ENCODE data around the gene KLK13. TPM values are rescaled to one million over a fixed set of nuclear protein-coding genes. Genes with fewer than 3 reads are reported as not detected.

Gene KLK13
- polyA plus RNA-seq, 3 donors = not detected

GRCh38 chr19:51020988-51021651, 43.8 kb downstream of the KLK13 start:
- peaks cover 0 to 12% of the 10 kb centered on the region in 2 donors for H3K36me3 Mint-ChIP-seq
- no peak overlapping the region for H3K4me3 Mint-ChIP-seq
- H3K4me1 ChIP-seq (ENCODE audit: control insufficient read depth in 1 of 2, insufficient read depth in 2 of 2, low read length in 2 of 2) = peaks cover 24 to 26% of the 10 kb centered on the region in 2 donors
- H3K27ac Mint-ChIP-seq = no peak overlapping the region
- peaks cover 56 to 79% (median 62%) of the 10 kb centered on the region in 3 donors for H3K27me3 Mint-ChIP-seq (ENCODE audit: low read depth in 3 of 3)
- no peak overlapping the region for H3K27ac ChIP-seq (ENCODE audit: low read depth in 1 of 2, low read length in 2 of 2)
- H3K4me1 Mint-ChIP-seq = peaks cover 34% of the 10 kb centered on the region
- no peak overlapping the region for H3K4me2 ChIP-seq (replicated peaks; ENCODE audit: extremely low read depth, low read length, poor library complexity, severe bottlenecking)
- peaks cover 0 to 23% of the 10 kb centered on the region in 2 donors for H3K9me3 ChIP-seq (replicated peaks in 1 of 2; ENCODE audit: control insufficient read depth in 1 of 2, insufficient read depth in 1 of 2, low read length in 2 of 2)
- H3K9me3 Mint-ChIP-seq = peaks cover 6 to 23% (median 17%) of the 10 kb centered on the region in 7 donors
- intact Hi-C loops (cut with micrococcal nuclease) = loop anchor here in 1 of 2 donors (5.0 kb wide), 1 partner anchor 146 kb away; no protein-coding TSS in a partner anchor
- 73% methylated on average over 3 of the region's 7 CpGs for WGBS (ENCODE audit: insufficient coverage)
- no peaks in the 10 kb centered on the region for H3K79me2 ChIP-seq (ENCODE audit: insufficient read depth, low read length)
- no peaks in the 10 kb centered on the region for H4K20me1 ChIP-seq (ENCODE audit: insufficient read depth, low read length)
- no peaks in the 10 kb centered on the region for H3K36me3 ChIP-seq (replicated peaks in 1 of 2; ENCODE audit: control insufficient read depth in 1 of 2, insufficient read depth in 2 of 2, low read length in 2 of 2)
- H3K4me3 ChIP-seq (replicated peaks in 1 of 3; ENCODE audit: low read depth in 2 of 3, low read length in 3 of 3) = no peak overlapping the region
- H3K9ac ChIP-seq (ENCODE audit: insufficient read depth, low read length, poor library complexity, severe bottlenecking) = no peak overlapping the region
- TF ChIP-seq, protein P1, sequence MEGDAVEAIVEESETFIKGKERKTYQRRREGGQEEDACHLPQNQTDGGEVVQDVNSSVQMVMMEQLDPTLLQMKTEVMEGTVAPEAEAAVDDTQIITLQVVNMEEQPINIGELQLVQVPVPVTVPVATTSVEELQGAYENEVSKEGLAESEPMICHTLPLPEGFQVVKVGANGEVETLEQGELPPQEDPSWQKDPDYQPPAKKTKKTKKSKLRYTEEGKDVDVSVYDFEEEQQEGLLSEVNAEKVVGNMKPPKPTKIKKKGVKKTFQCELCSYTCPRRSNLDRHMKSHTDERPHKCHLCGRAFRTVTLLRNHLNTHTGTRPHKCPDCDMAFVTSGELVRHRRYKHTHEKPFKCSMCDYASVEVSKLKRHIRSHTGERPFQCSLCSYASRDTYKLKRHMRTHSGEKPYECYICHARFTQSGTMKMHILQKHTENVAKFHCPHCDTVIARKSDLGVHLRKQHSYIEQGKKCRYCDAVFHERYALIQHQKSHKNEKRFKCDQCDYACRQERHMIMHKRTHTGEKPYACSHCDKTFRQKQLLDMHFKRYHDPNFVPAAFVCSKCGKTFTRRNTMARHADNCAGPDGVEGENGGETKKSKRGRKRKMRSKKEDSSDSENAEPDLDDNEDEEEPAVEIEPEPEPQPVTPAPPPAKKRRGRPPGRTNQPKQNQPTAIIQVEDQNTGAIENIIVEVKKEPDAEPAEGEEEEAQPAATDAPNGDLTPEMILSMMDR (IDR thresholded peaks at IDR 0.05) = peak; percentile 63
- H2AFZ ChIP-seq (ENCODE audit: insufficient read depth, low read depth, low read length, poor library complexity, severe bottlenecking) = peak overlapping the region; percentile 41
- H3K27me3 ChIP-seq (ENCODE audit: control insufficient read depth in 2 of 2, insufficient read depth in 2 of 2, low read length in 2 of 2) = peaks cover 17 to 48% of the 10 kb centered on the region in 2 donors
- peak; percentile 12 to 40 (median 21) for DNase-seq

DNA sequence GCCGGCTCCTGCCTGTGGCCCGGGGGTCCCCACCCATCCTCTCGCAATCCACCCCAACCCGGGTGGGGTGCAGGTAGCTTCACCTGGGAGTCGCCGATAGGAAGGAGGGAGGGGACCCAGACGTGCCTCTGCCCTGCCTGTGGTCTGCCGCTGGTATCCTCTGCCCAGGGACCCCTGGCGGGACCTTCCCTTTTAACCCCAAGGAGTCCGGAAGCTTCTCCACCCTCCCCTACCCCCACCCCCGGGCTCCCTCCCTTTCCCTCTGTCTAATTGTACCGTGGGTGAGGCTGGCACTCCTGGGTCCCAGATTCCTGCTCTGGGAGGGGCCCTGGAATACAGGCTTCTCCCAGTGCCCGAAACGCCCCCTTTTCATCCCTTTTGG, 45.4 kb downstream of the KLK13 start, which contains the start of gene KLK10:
Gene KLK10 (minus strand): TSS at position 166 of the 382 bp plus-strand sequence. CDS start 579 bp downstream, outside the sequence.
- Histone ChIP-seq H3K27me3 (ENCODE audit: control insufficient read depth in 2 of 2, insufficient read depth in 2 of 2, low read length in 2 of 2) (peaks cover 19 to 55% of the 10 kb centered on the region in 2 donors), H3K27ac (ENCODE audit: low read depth in 1 of 2, low read length in 2 of 2) (no peak within 1 kb of the TSS), H3K79me2 (ENCODE audit: insufficient read depth, low read length) (no peaks in the 10 kb centered on the region), H3K36me3 (replicated peaks in 1 of 2; ENCODE audit: control insufficient read depth in 1 of 2, insufficient read depth in 2 of 2, low read length in 2 of 2) (no peaks in the 10 kb centered on the region), H3K4me1 (ENCODE audit: control insufficient read depth in 1 of 2, insufficient read depth in 2 of 2, low read length in 2 of 2) (peaks cover 24 to 26% of the 10 kb centered on the region in 2 donors), H3K9me3 (replicated peaks in 1 of 2; ENCODE audit: control insufficient read depth in 1 of 2, insufficient read depth in 1 of 2, low read length in 2 of 2) (peaks cover 0 to 28% of the 10 kb centered on the region in 2 donors), H3K4me3 (replicated peaks in 1 of 3; ENCODE audit: low read depth in 2 of 3, low read length in 3 of 3) (peak within 1 kb of the TSS in 2 of 3 experiments; percentile 35 to 43), H2AFZ (ENCODE audit: insufficient read depth, low read depth, low read length, poor library complexity, severe bottlenecking) (peak within 1 kb of the TSS; percentile 57), H4K20me1 (ENCODE audit: insufficient read depth, low read length) (no peaks in the 10 kb centered on the region), H3K4me2 (replicated peaks; ENCODE audit: extremely low read depth, low read length, poor library complexity, severe bottlenecking) (peak within 1 kb of the TSS; percentile 63), H3K9ac (ENCODE audit: insufficient read depth, low read length, poor library complexity, severe bottlenecking) (no peak within 1 kb of the TSS)
- H3K4me3 Mint-ChIP-seq = peak within 1 kb of the TSS; percentile 83 to 95
- WGBS (ENCODE audit: insufficient coverage) = 72% methylated on average over 2 of the region's 14 CpGs
- DNase-seq = peak in 1 of 3 donors; percentile 0
- TF ChIP-seq, protein P1 (IDR thresholded peaks at IDR 0.05) = no peak
- H3K27ac Mint-ChIP-seq = peak within 1 kb of the TSS in 1 of 7 donors; percentile 1
- H3K4me1 Mint-ChIP-seq = peaks cover 34% of the 10 kb centered on the region
- H3K36me3 Mint-ChIP-seq = peaks cover 0 to 12% of the 10 kb centered on the region in 2 donors
- H3K9me3 Mint-ChIP-seq = peaks cover 6 to 23% (median 17%) of the 10 kb centered on the region in 7 donors
- intact Hi-C loops (cut with micrococcal nuclease) = loop anchor here in 1 of 2 donors (5.0 kb wide), 1 partner anchor 153 kb away; no protein-coding TSS in a partner anchor
- H3K27me3 Mint-ChIP-seq (ENCODE audit: low read depth in 3 of 3) = peaks cover 62 to 81% (median 68%) of the 10 kb centered on the region in 3 donors
